Mesendoderm (in vitro differentiated cells): ENCODE measurements around the gene PPP1R9B.
A peak's percentile ranks its signal among the peaks of the same experiment; 100 is the strongest.

Source experiments
- DNase-seq: peaks from one replicate; pipeline ENCODE4 v3.0.0; 2013
- H2AK5ac ChIP-seq: 2 replicates; pipeline ENCODE4 v1.6.1; 2013; ENCODE audit warnings: low read length, inconsistent platforms
- H2BK120ac ChIP-seq: 2 replicates; pipeline ENCODE4 v1.6.1; 2013; ENCODE audit warnings: low read depth, mild to moderate bottlenecking, low read length, moderate library complexity, mixed read lengths
- H2BK15ac ChIP-seq: replicated peaks from 2 replicates; pipeline ENCODE4 v1.6.1; 2013; ENCODE audit warnings: low read depth, mild to moderate bottlenecking, moderate library complexity
- H2BK5ac ChIP-seq: 2 replicates; pipeline ENCODE4 v1.6.1; 2013; ENCODE audit warnings: low read length, inconsistent platforms
- H3K18ac ChIP-seq: 2 replicates; pipeline ENCODE4 v1.6.1; 2013; ENCODE audit warnings: mild to moderate bottlenecking, low read length, mixed read lengths
- H3K23ac ChIP-seq: one replicate; pipeline ENCODE4 v1.6.1; 2013; ENCODE audit warnings: low read length
- H3K27ac ChIP-seq: 2 replicates; pipeline ENCODE4 v1.5.1; 2013; ENCODE audit warnings: low read depth, mild to moderate bottlenecking, inconsistent platforms, low read length, moderate library complexity
- H3K27me3 ChIP-seq: 2 replicates; pipeline ENCODE4 v1.6.1; 2013; ENCODE audit warnings: low read length, control low read depth, mild to moderate bottlenecking, inconsistent platforms; ENCODE audit not compliant: insufficient read depth, poor library complexity
- H3K36me3 ChIP-seq: 2 replicates; pipeline ENCODE4 v1.6.1; 2013; ENCODE audit warnings: low read length, inconsistent platforms; ENCODE audit not compliant: control insufficient read depth, insufficient read depth
- H3K4ac ChIP-seq: one replicate; pipeline ENCODE4 v1.6.1; 2013; ENCODE audit warnings: low read depth, mild to moderate bottlenecking, low read length, moderate library complexity
- H3K4me1 ChIP-seq: 2 replicates; pipeline ENCODE4 v1.6.1; 2013; ENCODE audit warnings: low read depth, low read length, inconsistent platforms; ENCODE audit not compliant: control insufficient read depth
- H3K4me2 ChIP-seq: 2 replicates; pipeline ENCODE4 v1.6.1; 2013; ENCODE audit warnings: low read length
- H3K4me3 ChIP-seq: 2 replicates; pipeline ENCODE4 v1.5.1; 2013; ENCODE audit warnings: mild to moderate bottlenecking, low read length
- H3K56ac ChIP-seq: one replicate; pipeline ENCODE4 v1.6.1; 2013; ENCODE audit warnings: low read length
- H3K79me1 ChIP-seq: 2 replicates; pipeline ENCODE4 v1.6.1; 2013; ENCODE audit warnings: low read length, inconsistent platforms
- H3K79me2 ChIP-seq: 2 replicates; pipeline ENCODE4 v1.6.1; 2013; ENCODE audit warnings: mild to moderate bottlenecking, low read length; ENCODE audit not compliant: control insufficient read depth, insufficient read depth
- H3K9ac ChIP-seq: 2 replicates; pipeline ENCODE4 v1.6.1; 2013; ENCODE audit warnings: low read length, inconsistent platforms
- H4K5ac ChIP-seq: one replicate; pipeline ENCODE4 v1.6.1; 2013; ENCODE audit warnings: low read length
- H4K8ac ChIP-seq: one replicate; pipeline ENCODE4 v1.6.1; 2013; ENCODE audit warnings: low read depth, mild to moderate bottlenecking, control low read depth, low read length, moderate library complexity
- WGBS: extraction: QIAGEN DNeasy Blood & Tissue Kit; methylation state at CpG from one replicate; pipeline ENCODE4 v1.1.7; 2013; ENCODE audit warnings: low lambda C conversion rate, missing lambda C conversion rate; ENCODE audit not compliant: insufficient coverage; ENCODE audit errors: extremely low coverage; 5-methylcytosine and 5-hydroxymethylcytosine counted together

Gene PPP1R9B

DNA sequence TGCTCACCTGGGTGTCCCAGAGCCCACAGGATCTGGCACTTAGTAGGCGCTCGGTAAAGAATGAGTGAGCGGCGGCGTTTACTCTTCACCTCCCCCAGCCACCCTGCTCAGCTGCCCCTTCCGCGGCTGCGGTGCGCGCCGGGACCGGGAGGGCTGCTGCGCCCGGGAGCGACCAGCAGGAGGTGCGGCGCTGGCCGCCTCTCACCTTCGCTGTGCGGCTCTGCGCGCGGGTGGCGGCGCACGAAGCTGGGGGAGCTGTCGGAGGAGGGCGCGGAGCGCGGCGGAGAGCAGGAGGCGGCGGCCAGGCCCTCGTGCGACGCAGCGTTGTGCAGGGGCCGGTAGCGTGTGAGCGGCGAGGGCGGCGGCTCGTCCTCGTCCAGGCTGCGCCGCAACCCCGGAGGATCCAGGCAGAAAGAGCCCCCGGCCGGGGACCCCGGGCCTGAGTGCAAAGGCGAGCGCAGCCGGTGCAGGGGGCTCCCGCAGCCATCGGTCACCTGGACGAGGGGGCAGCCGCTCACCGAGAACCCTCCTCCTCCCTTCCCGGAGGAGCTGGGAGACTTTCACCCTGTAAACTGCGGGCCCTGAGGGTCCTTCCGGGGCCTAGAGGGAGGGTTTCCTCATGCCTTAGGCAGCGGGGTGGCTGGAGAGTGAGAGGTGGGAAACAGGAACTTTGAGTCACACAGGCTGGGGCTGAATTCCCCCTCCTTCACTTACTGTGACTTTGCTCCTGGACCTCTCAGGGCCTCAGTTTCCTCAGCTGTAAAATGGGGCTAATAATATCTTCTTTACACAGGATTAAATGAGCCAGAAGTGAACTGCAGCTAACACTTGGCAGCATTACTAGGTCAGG is 33.0 kb downstream of the PPP1R9B start:
- Histone ChIP-seq H3K27ac (peak overlapping the region; percentile 41), H3K79me2 (no peaks in the 10 kb centered on the region), H3K4me1 (no peaks in the 10 kb centered on the region), H3K79me1 (no peaks in the 10 kb centered on the region), H3K4ac (peak overlapping the region; percentile 22), H3K23ac (no peak overlapping the region), H3K18ac (peak overlapping the region; percentile 81), H4K8ac (no peak overlapping the region), H3K4me3 (no peak overlapping the region), H3K56ac (peak overlapping the region; percentile 90), H2BK120ac (peak overlapping the region; percentile 32), H4K5ac (no peak overlapping the region), H3K27me3 (no peaks in the 10 kb centered on the region), H2AK5ac (no peak overlapping the region), H2BK15ac (no peak overlapping the region), H3K36me3 (no peaks in the 10 kb centered on the region), H3K4me2 (peak overlapping the region; percentile 36), H3K9ac (peak overlapping the region; percentile 64), H2BK5ac (no peak overlapping the region)
- DNase-seq, result peak; percentile 88
- WGBS, result no CpG with 5 or more reads among the region's 64 CpGs

DNA sequence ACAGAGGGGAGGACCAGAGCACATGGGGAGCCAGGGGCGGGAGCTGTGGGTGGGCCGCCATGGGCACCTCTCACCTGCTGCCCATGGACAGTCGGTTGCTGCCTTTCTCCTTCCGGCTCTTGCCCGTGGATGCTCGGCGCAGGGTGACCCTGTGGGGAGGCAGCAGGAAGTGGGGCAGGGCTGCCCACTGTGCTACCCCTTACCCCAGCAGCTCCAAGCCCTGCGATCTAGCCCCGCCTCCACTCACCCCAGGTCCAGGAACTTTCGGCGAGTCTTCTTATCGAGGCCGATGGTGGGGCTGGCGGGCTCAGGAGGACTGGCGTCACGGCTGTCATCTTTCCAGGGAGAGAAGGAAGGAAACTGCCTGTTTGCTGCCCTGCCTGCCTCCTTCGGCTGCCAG is 34.7 kb downstream of the PPP1R9B start:
- Histone ChIP-seq H3K27me3 (no peaks in the 10 kb centered on the region), H3K9ac (no peak overlapping the region), H4K5ac (no peak overlapping the region), H3K4me3 (no peak overlapping the region), H3K4me2 (no peak overlapping the region), H3K18ac (no peak overlapping the region), H3K79me2 (no peaks in the 10 kb centered on the region), H2BK120ac (no peak overlapping the region), H2BK5ac (no peak overlapping the region), H3K23ac (no peak overlapping the region), H3K36me3 (no peaks in the 10 kb centered on the region), H3K79me1 (no peaks in the 10 kb centered on the region), H3K56ac (no peak overlapping the region), H3K4ac (no peak overlapping the region), H4K8ac (no peak overlapping the region), H3K27ac (no peak overlapping the region), H3K4me1 (peaks cover 2% of the 10 kb centered on the region), H2AK5ac (no peak overlapping the region), H2BK15ac (no peak overlapping the region)
- no CpG with 5 or more reads among the region's 17 CpGs for WGBS
- DNase-seq, result no peak

DNA sequence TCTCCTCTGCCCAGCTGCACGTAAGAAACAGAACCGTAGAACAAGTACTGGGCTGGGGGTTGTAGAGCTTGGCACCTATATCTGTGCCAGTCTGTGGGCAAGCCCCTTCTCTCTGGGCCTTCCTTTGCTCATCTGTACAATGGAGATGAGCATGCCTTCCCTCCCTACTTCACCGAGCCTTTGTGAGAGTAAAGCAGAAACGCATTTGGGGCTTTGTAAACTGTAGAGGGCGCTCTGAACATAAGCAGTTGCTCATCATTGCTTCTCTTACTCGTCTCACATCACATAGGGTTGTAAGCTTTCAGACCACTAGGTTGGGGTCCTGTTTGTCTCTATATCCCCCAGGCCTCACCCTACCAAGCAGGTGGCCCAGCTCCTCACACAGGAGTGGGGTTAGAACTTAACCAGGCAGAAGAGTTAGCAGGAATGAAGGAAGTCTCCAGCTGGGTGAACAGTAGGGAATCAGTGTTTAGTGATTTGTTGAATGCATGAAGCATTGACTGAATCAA is 35.6 kb downstream of the PPP1R9B start:
- Histone ChIP-seq H3K9ac (no peak overlapping the region), H3K4ac (no peak overlapping the region), H3K27ac (no peak overlapping the region), H3K18ac (no peak overlapping the region), H4K5ac (no peak overlapping the region), H3K4me1 (peaks cover 2% of the 10 kb centered on the region), H2BK5ac (no peak overlapping the region), H2AK5ac (no peak overlapping the region), H2BK15ac (no peak overlapping the region), H3K4me2 (no peak overlapping the region), H3K79me2 (no peaks in the 10 kb centered on the region), H3K36me3 (no peaks in the 10 kb centered on the region), H3K27me3 (no peaks in the 10 kb centered on the region), H3K79me1 (no peaks in the 10 kb centered on the region), H3K23ac (no peak overlapping the region), H3K56ac (no peak overlapping the region), H4K8ac (no peak overlapping the region), H2BK120ac (no peak overlapping the region), H3K4me3 (no peak overlapping the region)
- DNase-seq, result peak; percentile 89
- no CpG with 5 or more reads among the region's 6 CpGs for WGBS

DNA sequence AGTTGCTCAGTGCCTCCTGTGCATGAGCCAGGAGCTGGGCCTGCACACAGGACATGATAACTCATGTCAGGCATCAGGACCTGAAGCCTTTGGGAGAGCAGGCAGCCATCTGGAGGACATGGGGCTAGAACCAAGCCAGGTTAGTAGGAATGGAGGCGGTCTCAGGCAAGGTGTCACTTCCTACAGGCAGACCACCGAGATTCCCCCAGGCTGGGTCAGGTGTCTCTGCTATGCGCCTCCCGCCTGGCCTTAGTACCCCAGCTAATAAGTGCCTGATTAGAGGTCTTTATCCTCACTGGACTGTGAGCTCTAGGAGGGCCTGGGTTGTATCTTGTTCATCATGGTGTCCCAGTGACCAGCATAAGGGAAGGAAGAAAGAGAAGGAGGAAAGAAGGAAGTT is 36.1 kb downstream of the PPP1R9B start:
- H2BK5ac ChIP-seq, result no peak overlapping the region
- no CpG with 5 or more reads among the region's 4 CpGs for WGBS
- no peak overlapping the region for H3K56ac ChIP-seq
- H2BK120ac ChIP-seq, result no peak overlapping the region
- no peaks in the 10 kb centered on the region for H3K36me3 ChIP-seq
- no peak overlapping the region for H3K23ac ChIP-seq
- no peaks in the 10 kb centered on the region for H3K79me2 ChIP-seq
- H2BK15ac ChIP-seq, result no peak overlapping the region
- H3K18ac ChIP-seq, result no peak overlapping the region
- no peak for DNase-seq
- H3K4me2 ChIP-seq, result no peak overlapping the region
- no peak overlapping the region for H3K27ac ChIP-seq
- H3K9ac ChIP-seq, result no peak overlapping the region
- H3K79me1 ChIP-seq, result no peaks in the 10 kb centered on the region
- peaks cover 2% of the 10 kb centered on the region for H3K4me1 ChIP-seq
- H3K4me3 ChIP-seq, result no peak overlapping the region
- no peak overlapping the region for H2AK5ac ChIP-seq
- no peak overlapping the region for H3K4ac ChIP-seq
- no peak overlapping the region for H4K8ac ChIP-seq
- no peak overlapping the region for H4K5ac ChIP-seq
- H3K27me3 ChIP-seq, result no peaks in the 10 kb centered on the region

DNA sequence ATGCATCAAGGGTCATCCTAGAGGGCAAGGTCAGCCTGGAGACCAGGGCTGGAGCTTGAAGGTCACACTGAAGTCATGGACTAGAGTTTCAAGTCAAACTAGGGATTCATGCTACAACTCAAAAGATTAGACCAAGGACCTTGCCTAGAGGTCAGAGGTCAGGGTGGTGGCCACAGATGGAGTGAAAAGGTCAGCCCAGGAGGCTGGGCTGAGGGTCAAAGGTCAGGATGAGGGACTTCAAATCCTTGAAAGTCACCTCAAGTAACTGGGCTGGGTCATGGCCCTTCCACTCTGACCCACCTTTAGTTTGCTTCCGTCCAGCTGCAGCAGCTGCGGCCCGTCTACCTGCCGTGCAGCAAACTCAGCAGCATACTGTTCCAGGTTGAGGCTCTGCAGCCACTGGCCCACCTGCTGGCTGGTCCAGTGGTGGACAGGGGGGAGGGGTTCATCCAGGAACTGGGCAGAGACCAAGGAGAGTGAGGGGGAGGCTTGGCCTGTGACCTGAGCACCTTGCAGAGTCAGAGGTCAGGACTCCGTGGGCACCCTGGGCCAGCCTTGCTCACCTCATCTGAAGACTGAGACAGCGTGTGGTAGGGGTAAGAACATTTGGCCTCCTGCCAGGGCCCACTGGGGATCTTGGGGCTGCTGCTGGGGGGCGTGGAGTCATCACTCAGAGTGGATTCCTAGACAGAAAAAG is 36.7 kb downstream of the PPP1R9B start:
- H2BK120ac ChIP-seq, result no peak overlapping the region
- H3K23ac ChIP-seq, result no peak overlapping the region
- no peak overlapping the region for H3K27ac ChIP-seq
- H3K27me3 ChIP-seq, result no peaks in the 10 kb centered on the region
- H4K5ac ChIP-seq, result no peak overlapping the region
- no peaks in the 10 kb centered on the region for H3K79me1 ChIP-seq
- H3K4me2 ChIP-seq, result no peak overlapping the region
- no CpG with 5 or more reads among the region's 7 CpGs for WGBS
- no peak overlapping the region for H3K4me3 ChIP-seq
- H3K4ac ChIP-seq, result no peak overlapping the region
- H2AK5ac ChIP-seq, result no peak overlapping the region
- peak overlapping the region; percentile 34 for H3K56ac ChIP-seq
- H3K36me3 ChIP-seq, result no peaks in the 10 kb centered on the region
- no peak overlapping the region for H2BK15ac ChIP-seq
- H3K79me2 ChIP-seq, result no peaks in the 10 kb centered on the region
- no peak overlapping the region for H3K18ac ChIP-seq
- H3K9ac ChIP-seq, result no peak overlapping the region
- H3K4me1 ChIP-seq, result peaks cover 2% of the 10 kb centered on the region
- no peak overlapping the region for H4K8ac ChIP-seq
- DNase-seq, result no peak
- H2BK5ac ChIP-seq, result no peak overlapping the region
